PC-3 (cell line): ENCODE data around the gene RIMKLA. TPM values are rescaled to one million over a fixed set of nuclear protein-coding genes. Genes with fewer than 3 reads are reported as not detected.
A peak's percentile ranks its signal among the peaks of the same experiment; 100 is the strongest.

ENCODE experiments used
- ATAC-seq: fragments of 200-7000 bp; cut with Tn5 transposase; 2 replicates; pipeline ENCODE4 v1.9.1; 2020; ENCODE audit warnings: mild to moderate bottlenecking, moderate library complexity
- BruUV-seq: library from RNA; stranded (reverse); fragments of 400-500 nt; replicated peaks from 2 replicates; lab custom pipeline; 2021; lab: Mats Ljungman, UMichigan
- CTCF ChIA-PET: fragments of 300-600 bp; sonication (Branson Sonifier 250); formaldehyde crosslinking; loops from one replicate; lab custom pipeline; 2022; ENCODE audit warnings: antibody characterized with exemption; lab: Charles Lee
- POLR2A ChIA-PET: fragments of 300-600 bp; sonication (Branson Sonifier 250); formaldehyde crosslinking; loops from one replicate; lab custom pipeline; 2022; ENCODE audit warnings: antibody characterized with exemption; ENCODE audit not compliant: unreplicated experiment; lab: Charles Lee
- DNase-seq: peaks from one replicate; pipeline ENCODE4 v3.0.0-alpha.2; 2015
- H2AFZ ChIP-seq: fragments of 300-600 bp; sonication (generic); 2 replicates; pipeline ENCODE4 v1.6.0; 2016; ENCODE audit warnings: antibody characterized with exemption, low read length
- H3F3A ChIP-seq: fragments of 300-600 bp; sonication (generic); one replicate; pipeline ENCODE4 v1.6.0; 2017; ENCODE audit warnings: antibody characterized with exemption, low read length, control low read depth, mild to moderate bottlenecking; ENCODE audit not compliant: unreplicated experiment
- H3K27ac ChIP-seq: fragments of 300-600 bp; sonication (generic); 2 replicates; pipeline ENCODE4 v1.5.1; 2016; ENCODE audit warnings: mild to moderate bottlenecking, low read length
- H3K27me3 ChIP-seq: fragments of 300-600 bp; sonication (generic); 2 replicates; pipeline ENCODE4 v1.6.1; 2016; ENCODE audit warnings: low read length, mixed read lengths
- H3K36me3 ChIP-seq: fragments of 300-600 bp; sonication (generic); 2 replicates; pipeline ENCODE4 v1.6.1; 2016; ENCODE audit warnings: low read depth, mixed run types, low read length, mixed read lengths
- H3K4me1 ChIP-seq: fragments of 300-600 bp; sonication (generic); 2 replicates; pipeline ENCODE4 v1.5.1; 2016; ENCODE audit warnings: low read length; ENCODE audit not compliant: insufficient read depth
- H3K4me2 ChIP-seq: fragments of 300-600 bp; sonication (generic); 2 replicates; pipeline ENCODE4 v1.6.0; 2016; ENCODE audit warnings: low read length
- H3K4me3 ChIP-seq: fragments of 300-600 bp; sonication (generic); 2 replicates; pipeline ENCODE4 v1.5.1; 2016; ENCODE audit warnings: mild to moderate bottlenecking, low read length, mixed read lengths
- H3K79me2 ChIP-seq: fragments of 300-600 bp; sonication (generic); 2 replicates; pipeline ENCODE4 v1.6.1; 2017; ENCODE audit warnings: low read length, mixed read lengths
- H3K9ac ChIP-seq: fragments of 300-600 bp; sonication (generic); 2 replicates; pipeline ENCODE4 v1.6.0; 2016; ENCODE audit warnings: mild to moderate bottlenecking, low read length
- H3K9me2 ChIP-seq: fragments of 300-600 bp; sonication (generic); replicated peaks from 2 replicates; pipeline ENCODE4 v1.6.1; 2016; ENCODE audit warnings: mixed run types, low read length, mixed read lengths
- H3K9me3 ChIP-seq: fragments of 300-600 bp; sonication (generic); 2 replicates; pipeline ENCODE4 v1.6.1; 2016; ENCODE audit warnings: low read length, mixed read lengths
- H4K20me1 ChIP-seq: fragments of 300-600 bp; sonication (generic); 2 replicates; pipeline ENCODE4 v1.6.1; 2016; ENCODE audit warnings: low read length, mixed read lengths
- CTCF ChIP-seq: fragments of 300-600 bp; sonication (generic); conservative IDR thresholded peaks from 2 replicates; pipeline ENCODE4 v1.5.1; 2017; ENCODE audit warnings: antibody characterized with exemption, low read depth, mild to moderate bottlenecking, low read length
- EZH2 ChIP-seq: fragments of 300-600 bp; sonication (generic); IDR thresholded peaks from one replicate; pipeline ENCODE4 v1.6.1; 2017; ENCODE audit warnings: antibody characterized with exemption, mild to moderate bottlenecking, low read length; ENCODE audit not compliant: unreplicated experiment
- EZH2phosphoT487 ChIP-seq: fragments of 300-600 bp; sonication (generic); IDR thresholded peaks from 2 replicates; pipeline ENCODE4 v1.6.1; 2018; ENCODE audit warnings: mild to moderate bottlenecking, antibody characterized with exemption, low read length, borderline replicate concordance
- intact Hi-C: fragments of 100-400 bp; cut with micrococcal nuclease; formaldehyde crosslinking; loops from 2 replicates; pipeline ENCODE4 v1.9.0; 2023
- total RNA-seq: library from RNA; depleted of rRNA; stranded (reverse); fragments of >200 nt; gene quantifications from 2 replicates; pipeline ENCODE4 v1.2.3, GENCODE V29; 2014

RIMKLA gene
- total RNA-seq, 1 experiment from 2014 or later = 4.5 TPM

GRCh38 chr1:42399315-42400100 is 18.9 kb downstream of the RIMKLA start:
- Histone ChIP-seq H3K4me1 (no peaks in the 10 kb centered on the region), H3F3A (no peaks in the 10 kb centered on the region), H3K9me2 (no peaks in the 10 kb centered on the region), H3K9ac (no peak overlapping the region), H3K27me3 (no peaks in the 10 kb centered on the region), H3K27ac (no peak overlapping the region), H3K4me3 (no peak overlapping the region), H3K79me2 (no peaks in the 10 kb centered on the region), H3K4me2 (no peak overlapping the region), H4K20me1 (no peaks in the 10 kb centered on the region), H2AFZ (no peak overlapping the region), H3K9me3 (no peaks in the 10 kb centered on the region), H3K36me3 (no peaks in the 10 kb centered on the region)
- TF ChIP-seq EZH2 (no peak), EZH2phosphoT487 (no peak), CTCF (no peak)
- POLR2A ChIA-PET = no interaction called here
- BruUV-seq = no TSS peak
- CTCF ChIA-PET = no interaction called here
- DNase-seq (no peak), ATAC-seq (no peak)
- intact Hi-C loops = no loop called here

DNA sequence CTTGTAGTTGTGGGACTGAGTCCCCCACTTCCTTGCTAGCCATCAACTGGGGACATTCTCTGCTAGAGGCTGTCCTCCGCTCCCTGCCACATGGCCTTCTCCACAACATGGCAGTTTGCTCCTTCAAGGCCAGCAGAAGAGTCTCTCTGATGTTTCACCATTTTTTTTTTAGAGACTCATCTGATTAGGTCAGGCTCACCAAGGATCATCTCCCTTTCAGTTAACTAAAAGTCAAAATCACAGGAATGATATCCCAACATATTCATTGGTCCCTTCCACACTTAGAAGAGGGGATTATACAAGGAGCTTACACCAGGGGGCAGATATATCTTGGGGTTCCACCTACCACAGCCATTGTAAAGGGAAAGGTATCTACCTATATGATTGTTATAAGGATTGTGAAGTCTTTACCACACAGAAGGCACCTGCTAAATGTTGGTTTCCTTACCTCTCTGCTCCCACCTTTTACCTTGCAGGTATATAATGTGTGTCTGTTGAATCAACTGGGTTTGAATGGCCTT is 23.3 kb downstream of the RIMKLA start:
- POLR2A ChIA-PET = interaction anchor here (0.5 kb wide), 1 partner anchor 137 kb away, joined by 5 read pairs; no protein-coding TSS in a partner anchor
- ATAC-seq (0 out of 2 replicates have a peak, but pooled peaks have one; percentile 29), DNase-seq (peak; percentile 23)
- H3K27ac ChIP-seq = no peak overlapping the region
- H3K9ac ChIP-seq = no peak overlapping the region
- H3K79me2 ChIP-seq = no peaks in the 10 kb centered on the region
- H2AFZ ChIP-seq = no peak overlapping the region
- H3K36me3 ChIP-seq = 0 out of 2 replicates have a peak, but pooled peaks cover 2% of the 10 kb centered on the region
- no peaks in the 10 kb centered on the region for H3K9me3 ChIP-seq
- H3K4me2 ChIP-seq = no peak overlapping the region
- no TSS peak for BruUV-seq
- no peak overlapping the region for H3K4me3 ChIP-seq
- intact Hi-C loops = no loop called here
- H3F3A ChIP-seq = no peaks in the 10 kb centered on the region
- H3K9me2 ChIP-seq = no peaks in the 10 kb centered on the region
- H4K20me1 ChIP-seq = no peaks in the 10 kb centered on the region
- no peak for TF ChIP-seq EZH2phosphoT487
- TF ChIP-seq EZH2 = no peak
- peak; percentile 43; the same call in 1 of the 2 replicates for TF ChIP-seq CTCF
- no peaks in the 10 kb centered on the region for H3K27me3 ChIP-seq
- CTCF ChIA-PET = interaction anchor here (0.5 kb wide), 1 partner anchor 237 kb away, joined by 3 read pairs; no protein-coding TSS in a partner anchor
- H3K4me1 ChIP-seq = no peaks in the 10 kb centered on the region
